Measurements from ENCODE around the gene ANTXR2.
"Not testable (repeated sequence)": the region's sequence is repeated elsewhere in the genome, so short reads cannot be mapped to it uniquely, and the experiment has no call there.

ANTXR2 gene

DNA sequence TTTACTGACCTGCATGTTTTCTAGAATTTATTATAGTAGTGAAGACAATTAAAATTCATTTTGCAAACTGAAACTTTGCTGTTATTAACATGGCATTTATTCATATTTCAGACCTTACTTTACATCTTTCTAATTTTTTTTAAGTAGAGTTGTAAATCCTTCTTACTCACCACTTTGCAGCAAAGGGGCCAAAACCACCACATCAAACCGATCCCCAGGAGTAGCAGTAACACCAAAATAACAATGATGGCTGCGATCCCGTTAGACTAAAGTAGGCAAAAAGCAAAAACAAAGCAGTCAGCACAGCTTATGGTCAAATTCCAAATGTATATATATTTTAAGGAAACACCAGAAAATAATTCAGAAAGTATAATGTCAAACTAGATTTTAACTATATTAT lies 64.7 kb downstream of the ANTXR2 start:
- H3K27ac ChIP-seq, result no peak overlapping the region
- ChIA-PET POLR2A (ENCODE audit: low non-redundant PET) (no interaction called here), CTCF (no interaction called here)
- DNase-seq (ENCODE audit: low spot score), result no peak
- TF ChIP-seq, protein P1, sequence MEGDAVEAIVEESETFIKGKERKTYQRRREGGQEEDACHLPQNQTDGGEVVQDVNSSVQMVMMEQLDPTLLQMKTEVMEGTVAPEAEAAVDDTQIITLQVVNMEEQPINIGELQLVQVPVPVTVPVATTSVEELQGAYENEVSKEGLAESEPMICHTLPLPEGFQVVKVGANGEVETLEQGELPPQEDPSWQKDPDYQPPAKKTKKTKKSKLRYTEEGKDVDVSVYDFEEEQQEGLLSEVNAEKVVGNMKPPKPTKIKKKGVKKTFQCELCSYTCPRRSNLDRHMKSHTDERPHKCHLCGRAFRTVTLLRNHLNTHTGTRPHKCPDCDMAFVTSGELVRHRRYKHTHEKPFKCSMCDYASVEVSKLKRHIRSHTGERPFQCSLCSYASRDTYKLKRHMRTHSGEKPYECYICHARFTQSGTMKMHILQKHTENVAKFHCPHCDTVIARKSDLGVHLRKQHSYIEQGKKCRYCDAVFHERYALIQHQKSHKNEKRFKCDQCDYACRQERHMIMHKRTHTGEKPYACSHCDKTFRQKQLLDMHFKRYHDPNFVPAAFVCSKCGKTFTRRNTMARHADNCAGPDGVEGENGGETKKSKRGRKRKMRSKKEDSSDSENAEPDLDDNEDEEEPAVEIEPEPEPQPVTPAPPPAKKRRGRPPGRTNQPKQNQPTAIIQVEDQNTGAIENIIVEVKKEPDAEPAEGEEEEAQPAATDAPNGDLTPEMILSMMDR (conservative IDR thresholded peaks at IDR 0.05; ENCODE audit: low read depth), result no peak

DNA sequence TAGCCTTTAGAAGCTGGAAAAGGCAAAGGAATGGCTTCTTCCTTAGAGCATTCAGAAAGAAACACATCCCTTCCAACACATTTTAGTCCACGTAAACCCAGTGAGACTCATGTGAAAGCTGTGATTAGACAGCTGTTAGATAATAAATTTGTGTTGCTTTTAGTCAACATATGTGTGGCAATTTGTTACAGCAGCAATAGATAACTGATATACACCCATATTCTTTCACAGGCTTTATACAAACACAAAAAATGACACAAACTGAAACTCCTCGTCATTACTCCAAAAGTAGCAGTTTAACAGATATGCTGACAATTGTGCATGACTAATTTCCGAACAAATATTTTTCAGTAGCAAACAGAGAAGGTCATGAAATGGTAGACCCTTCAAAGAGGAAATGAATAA lies 65.3 kb downstream of the ANTXR2 start:
- CTCF ChIA-PET, result no interaction called here

DNA sequence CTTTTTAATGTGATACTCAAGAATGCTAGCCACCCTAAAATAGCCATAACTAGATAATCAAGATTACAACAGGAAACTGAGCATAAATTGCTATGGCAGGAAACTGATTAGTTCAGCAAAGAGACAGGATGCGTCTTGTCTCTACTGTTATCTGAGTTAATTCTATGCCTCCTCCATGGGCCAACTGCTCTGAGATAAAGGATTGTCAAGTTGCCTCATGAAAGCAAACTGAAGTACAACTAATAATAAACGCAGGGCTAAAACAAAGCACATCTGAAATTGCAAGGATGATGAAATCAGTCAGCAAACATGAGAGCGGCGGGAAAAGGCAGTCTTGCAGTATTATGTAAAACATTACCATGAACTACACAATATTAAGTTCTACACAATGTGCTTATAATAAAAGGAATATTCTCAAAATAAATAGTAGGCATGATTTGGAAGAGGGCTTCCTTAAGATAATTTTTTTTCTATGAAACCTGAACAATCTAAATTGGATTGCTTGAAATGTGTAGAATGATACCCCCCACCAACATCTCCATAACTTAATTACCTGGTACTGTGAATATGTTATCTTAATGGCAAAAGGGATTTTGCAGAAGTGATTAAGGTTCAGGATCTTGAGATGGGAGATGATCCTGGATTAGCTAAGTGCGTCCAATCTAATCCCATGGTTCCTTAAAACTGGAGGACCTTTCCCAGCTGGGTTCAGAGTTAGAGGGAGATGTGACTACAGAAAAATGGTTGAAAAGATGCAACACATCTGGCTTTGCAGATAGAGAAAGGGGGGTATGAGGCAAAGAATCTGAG lies 65.9 kb downstream of the ANTXR2 start:
- POLR2A ChIA-PET (ENCODE audit: low non-redundant PET), result no interaction called here
- no peak for DNase-seq (ENCODE audit: low spot score)
- no peak overlapping the region for H3K27ac ChIP-seq
- TF ChIP-seq, protein P1 (conservative IDR thresholded peaks at IDR 0.05; ENCODE audit: low read depth), result no peak
- CTCF ChIA-PET, result no interaction called here

More for the DNA sequence above, 65.3 kb downstream of the ANTXR2 start:
- POLR2A ChIA-PET (ENCODE audit: low non-redundant PET), result no interaction called here
- H3K27ac ChIP-seq, result no peak overlapping the region
- DNase-seq (ENCODE audit: low spot score), result no peak
- TF ChIP-seq, protein P1 (conservative IDR thresholded peaks at IDR 0.05; ENCODE audit: low read depth), result no peak

DNA sequence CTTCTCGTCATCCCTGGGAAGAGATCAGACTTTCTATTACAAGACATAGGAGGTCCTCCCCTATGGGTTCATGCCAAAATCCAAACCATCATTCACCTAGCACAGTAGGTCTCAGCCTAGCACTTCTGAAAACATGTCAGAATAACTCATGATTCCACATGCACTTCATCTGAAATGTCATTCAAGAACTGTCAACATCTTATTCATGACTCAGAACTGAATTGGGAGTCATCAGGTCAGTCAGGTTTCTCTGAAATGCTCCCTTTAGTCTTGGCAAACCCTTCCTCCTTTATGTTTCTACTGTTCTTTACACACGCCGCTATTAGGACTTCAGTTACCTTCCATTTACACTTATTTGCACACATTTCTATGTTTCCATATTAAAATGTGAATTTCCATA lies 67.2 kb downstream of the ANTXR2 start:
- DNase-seq (ENCODE audit: low spot score), result peak; percentile 58
- TF ChIP-seq, protein P1 (conservative IDR thresholded peaks at IDR 0.05; ENCODE audit: low read depth), result no peak
- ChIA-PET POLR2A (ENCODE audit: low non-redundant PET) (no interaction called here), CTCF (no interaction called here)
- H3K27ac ChIP-seq, result no peak overlapping the region

DNA sequence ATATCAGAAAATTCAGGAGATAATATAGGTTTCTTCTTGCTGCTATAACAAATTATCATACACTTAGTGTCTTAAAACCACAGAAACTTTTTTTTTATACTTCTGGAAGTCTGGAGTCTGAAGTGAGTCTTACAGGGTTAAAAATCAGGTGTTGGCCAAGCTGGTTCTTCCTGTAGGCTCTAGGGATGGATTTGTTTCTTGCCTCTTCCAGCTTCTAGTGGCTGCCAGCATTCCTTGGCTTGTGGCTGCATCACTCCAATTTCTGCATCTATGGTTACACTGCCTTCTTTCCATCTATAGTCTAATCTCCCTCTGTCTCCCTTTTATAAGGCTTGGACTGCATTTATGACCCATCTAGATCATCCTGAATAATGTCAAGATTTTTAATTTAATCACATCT lies 68.7 kb downstream of the ANTXR2 start:
- DNase-seq (ENCODE audit: low spot score), result no peak
- ChIA-PET CTCF (no interaction called here), POLR2A (ENCODE audit: low non-redundant PET) (no interaction called here)
- H3K27ac ChIP-seq, result no peak overlapping the region
- TF ChIP-seq, protein P1 (conservative IDR thresholded peaks at IDR 0.05; ENCODE audit: low read depth), result no peak

DNA sequence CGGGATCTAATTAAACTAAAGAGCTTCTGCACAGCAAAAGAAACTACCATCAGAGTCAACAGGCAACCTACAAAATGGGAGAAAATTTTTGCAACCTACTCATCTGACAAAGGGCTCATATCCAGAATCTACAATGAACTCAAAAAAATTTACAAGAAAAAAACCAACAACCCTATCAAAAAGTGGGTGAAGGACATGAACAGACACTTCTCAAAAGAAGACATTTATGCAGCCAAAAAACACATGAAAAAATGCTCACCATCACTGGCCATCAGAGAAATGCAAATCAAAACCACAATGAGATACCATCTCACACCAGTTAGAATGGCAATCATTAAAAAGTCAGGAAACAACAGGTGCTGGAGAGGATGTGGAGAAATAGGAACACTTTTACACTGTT lies 70.5 kb downstream of the ANTXR2 start:
- CTCF ChIA-PET, result not testable (repeated sequence)

DNA sequence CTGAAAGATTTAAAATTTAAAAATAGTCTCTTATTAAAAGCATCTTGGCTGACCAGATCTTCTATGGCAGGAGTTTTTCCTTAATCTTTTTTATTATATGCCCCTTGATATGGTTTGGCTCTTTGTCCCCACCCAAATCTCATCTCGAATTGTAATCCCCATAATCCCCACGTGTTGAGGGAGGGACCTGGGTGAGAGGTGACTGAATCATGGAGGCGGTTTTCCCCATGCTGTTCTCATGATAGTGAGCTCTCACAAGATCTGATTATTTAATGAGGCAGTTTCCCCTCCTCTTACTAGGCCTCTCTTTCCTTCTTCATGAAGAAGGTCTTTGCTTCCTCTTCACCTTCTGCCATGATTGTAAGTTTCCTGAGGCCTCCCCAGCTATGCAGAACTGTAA lies 74.0 kb downstream of the ANTXR2 start:
- CTCF ChIA-PET; POLR2A ChIA-PET (ENCODE audit: low non-redundant PET); DNase-seq (ENCODE audit: low spot score); H3K27ac ChIP-seq: not testable (repeated sequence)

More for the DNA sequence above, 70.5 kb downstream of the ANTXR2 start:
- POLR2A ChIA-PET (ENCODE audit: low non-redundant PET); DNase-seq (ENCODE audit: low spot score); H3K27ac ChIP-seq: not testable (repeated sequence)
